Ovary (tissue), 3 donors: ENCODE results near the gene GJA1.

Source experiments
- CTCF ChIP-seq, 3 donors: fragments of 450-650 bp in 2 of 3; fragments of 200-600 bp in 1 of 3; IDR thresholded peaks; one replicate each; pipeline versions ENCODE4 v1.5.1 to v1.8.0; 2016 to 2022; ENCODE audit warnings: antibody characterized with exemption in 3 of 3, mild to moderate bottlenecking in 1 of 3
- POLR2A ChIP-seq: fragments of 450-650 bp; IDR thresholded peaks from one replicate; pipeline ENCODE4 v1.6.1; 2017; ENCODE audit warnings: antibody characterized with exemption, mild to moderate bottlenecking, moderate library complexity
- donor health status: DM: no; HTN: no; CAD: no.

- no peak for TF ChIP-seq CTCF (IDR thresholded peaks at IDR 0.05)
- no peak for TF ChIP-seq POLR2A
Measured at GRCh38 chr6:121443971-121444541, 8.6 kb downstream of the GJA1 start.
